HepG2 (cell line): ENCODE measurements around the gene NAGK. TPM values are rescaled to one million over a fixed set of nuclear protein-coding genes. Genes with fewer than 3 reads are reported as not detected.

Experiments used
- ATF6 ChIP-seq: sonication (generic); formaldehyde crosslinking; conservative IDR thresholded peaks from 2 replicates; pipeline ENCODE4 v1.4.0; 2020; ENCODE audit warnings: missing genetic modification reagents
- FOSL1 ChIP-seq: sonication (generic); formaldehyde crosslinking; IDR thresholded peaks from 2 replicates; pipeline ENCODE4 v1.9.0; 2021; ENCODE audit warnings: missing genetic modification reagents, borderline replicate concordance
- GABPA ChIP-seq, 2 experiments: IDR thresholded peaks; 2 replicates each; pipeline ENCODE4 v1.6.1; 2011 to 2016; ENCODE audit warnings: low read depth in 2 of 2, low read length in 1 of 2, missing biosample characterization in 1 of 2, missing genetic modification characterization in 1 of 2
- HNF1A ChIP-seq, 2 experiments: sonication (generic) in 1 of 2; formaldehyde crosslinking in 1 of 2; IDR thresholded peaks; 2 replicates each; pipeline versions ENCODE4 v1.4.0 to v1.6.1; 2016 to 2020; ENCODE audit warnings: borderline replicate concordance in 1 of 2, low read depth in 1 of 2, mild to moderate bottlenecking in 1 of 2, missing genetic modification reagents in 1 of 2
- HOXA9 ChIP-seq: sonication (generic); formaldehyde crosslinking; IDR thresholded peaks from 2 replicates; pipeline ENCODE4 v1.8.1; 2022; ENCODE audit warnings: missing genetic modification reagents, mild to moderate bottlenecking, moderate library complexity, borderline replicate concordance
- KDM1A ChIP-seq: IDR thresholded peaks from 2 replicates; pipeline ENCODE4 v1.6.1; 2016; ENCODE audit warnings: missing compliant biosample characterization
- KMT2B ChIP-seq: IDR thresholded peaks from 2 replicates; pipeline ENCODE4 v1.6.1; 2016; ENCODE audit warnings: missing genetic modification reagents, missing compliant biosample characterization
- RAD21 ChIP-seq: fragments of 450-650 bp; formaldehyde crosslinking; IDR thresholded peaks from 2 replicates; pipeline ENCODE4 v1.5.0; 2020; ENCODE audit warnings: mild to moderate bottlenecking
- SALL2 ChIP-seq: sonication (generic); formaldehyde crosslinking; IDR thresholded peaks from 2 replicates; pipeline ENCODE4 v1.8.1; 2023; ENCODE audit warnings: mild to moderate bottlenecking, missing genetic modification reagents, inconsistent platforms
- TFE3 ChIP-seq: IDR thresholded peaks from 2 replicates; pipeline ENCODE4 v1.6.1; 2016
- XBP1 ChIP-seq: sonication (generic); formaldehyde crosslinking; IDR thresholded peaks from 2 replicates; pipeline ENCODE4 v1.5.0; 2020; ENCODE audit warnings: missing genetic modification reagents
- ZNF205 ChIP-seq: IDR thresholded peaks from 2 replicates; pipeline ENCODE4 v1.6.1; 2018; ENCODE audit warnings: missing biosample characterization, missing genetic modification reagents
- ZNF3 ChIP-seq: IDR thresholded peaks from 2 replicates; pipeline ENCODE4 v1.7.0; 2017; ENCODE audit warnings: inconsistent platforms
- polyA plus RNA-seq, 8 experiments: library from polyadenylated mRNA; depleted of rRNA in 3 of 8; stranded (reverse) in 7 of 8; unstranded in 1 of 8; fragments of >200 nt; fragmentation: Illumina TruSeq in 4 of 8; extraction: Trizol in 4 of 8; gene quantifications; 2 replicates each; pipeline versions ENCODE4 v1.2.1 to v1.2.3, GENCODE V29; 2011 to 2016; ENCODE audit warnings: low read depth in 4 of 8, missing spikeins in 1 of 8, mixed read lengths in 1 of 8; ENCODE audit not compliant: insufficient read depth in 1 of 8
- total RNA-seq, 5 experiments: library from RNA; depleted of rRNA; stranded (reverse); fragments of >200 nt; fragmentation: Illumina TruSeq; extraction: Trizol; gene quantifications; 2 replicates each; pipeline ENCODE4 v1.2.3, GENCODE V29; 2016; ENCODE audit warnings: low read depth in 1 of 5
- TF ChIP-seq, protein P1 (sequence below): IDR thresholded peaks from 2 replicates; pipeline ENCODE4 v1.6.1; 2016; ENCODE audit warnings: low read depth, control low read depth
- TF ChIP-seq, protein P2 (sequence below): sonication (generic); formaldehyde crosslinking; IDR thresholded peaks from 2 replicates; pipeline ENCODE4 v1.4.0; 2020; ENCODE audit warnings: missing genetic modification reagents
- TF ChIP-seq, protein P3 (sequence below): sonication (generic); formaldehyde crosslinking; IDR thresholded peaks from 2 replicates; pipeline ENCODE4 v1.4.0; 2020; ENCODE audit warnings: mild to moderate bottlenecking, missing genetic modification reagents

Gene NAGK
- total and polyA plus RNA-seq, 2 of the 13 experiments (the other 11 are each of a cell fraction or from before 2014, with no cell fraction given) = 24.4 to 35.2 TPM

DNA sequence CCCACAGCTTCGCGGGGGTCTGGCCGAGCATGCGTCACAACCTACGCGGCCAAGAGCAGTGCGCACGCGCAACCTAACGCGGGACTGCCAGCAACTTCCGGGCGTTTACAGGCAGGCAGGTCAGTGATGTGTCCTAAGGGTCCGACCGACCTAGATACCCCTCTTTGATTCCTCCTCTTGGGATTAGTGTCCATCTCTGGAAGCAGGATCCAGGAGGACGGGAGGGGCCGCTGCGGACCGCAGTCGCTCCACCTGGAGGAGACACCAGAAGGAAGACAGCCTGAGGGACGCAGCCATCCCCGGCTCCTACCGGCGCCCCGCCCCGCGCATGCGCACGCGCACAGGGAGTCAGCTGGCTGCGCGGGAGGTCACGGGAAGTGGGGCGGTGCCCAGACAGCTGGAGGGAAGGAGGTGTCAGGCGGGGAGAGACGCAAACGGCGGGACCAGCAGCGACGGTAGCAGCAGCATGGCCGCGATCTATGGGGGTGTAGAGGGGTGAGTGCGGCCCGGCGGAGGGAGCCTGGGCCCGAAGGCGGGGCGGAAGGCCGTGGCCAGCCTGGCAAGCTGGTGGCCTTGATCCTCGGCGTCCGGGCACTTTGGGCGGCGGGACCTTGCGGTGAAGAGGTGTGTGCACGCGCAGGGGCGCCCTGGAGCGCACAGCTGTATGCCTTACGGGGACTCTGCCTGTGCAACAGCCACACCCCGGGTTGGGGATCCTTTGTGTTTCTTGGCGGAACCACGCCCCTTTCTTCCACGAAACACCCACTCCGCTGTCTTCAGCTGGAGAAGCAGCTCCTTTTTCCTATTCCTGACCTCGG is at the start of gene NAGK (continued):
- TF ChIP-seq ZNF3 (CRISPR knock-in tag) (no peak; the same call in 1 of the 2 replicates), HOXA9 (CRISPR knock-in tag) (peak; percentile 97), KMT2B (CRISPR knock-in tag) (peak; percentile 96), ZNF205 (CRISPR knock-in tag) (peak; percentile 77; the same call in 1 of the 2 replicates), FOSL1 (CRISPR knock-in tag) (peak; percentile 46; the same call in 1 of the 2 replicates), KDM1A (CRISPR knock-in tag) (peak; percentile 39; the same call in 1 of the 2 replicates), ATF6 (peak; percentile 96), XBP1 (CRISPR knock-in tag) (no peak; the same call in 1 of the 2 replicates), GABPA (IDR thresholded peaks at IDR 0.05; ENCODE audit: low read depth, low read length) (peak; percentile 44), GABPA (CRISPR knock-in tag; IDR thresholded peaks at IDR 0.05; ENCODE audit: low read depth) (peak; percentile 94), SALL2 (CRISPR knock-in tag) (peak; percentile 94; the same call in 1 of the 2 replicates), HNF1A (IDR thresholded peaks at IDR 0.05; ENCODE audit: low read depth) (no peak), HNF1A (CRISPR knock-in tag; IDR thresholded peaks at IDR 0.05; ENCODE audit: borderline replicate concordance) (peak; percentile 79; the same call in 1 of the 2 replicates), RAD21 (CRISPR knock-in tag) (no peak), TFE3 (CRISPR knock-in tag) (peak; percentile 96)
- TF ChIP-seq, protein P1, sequence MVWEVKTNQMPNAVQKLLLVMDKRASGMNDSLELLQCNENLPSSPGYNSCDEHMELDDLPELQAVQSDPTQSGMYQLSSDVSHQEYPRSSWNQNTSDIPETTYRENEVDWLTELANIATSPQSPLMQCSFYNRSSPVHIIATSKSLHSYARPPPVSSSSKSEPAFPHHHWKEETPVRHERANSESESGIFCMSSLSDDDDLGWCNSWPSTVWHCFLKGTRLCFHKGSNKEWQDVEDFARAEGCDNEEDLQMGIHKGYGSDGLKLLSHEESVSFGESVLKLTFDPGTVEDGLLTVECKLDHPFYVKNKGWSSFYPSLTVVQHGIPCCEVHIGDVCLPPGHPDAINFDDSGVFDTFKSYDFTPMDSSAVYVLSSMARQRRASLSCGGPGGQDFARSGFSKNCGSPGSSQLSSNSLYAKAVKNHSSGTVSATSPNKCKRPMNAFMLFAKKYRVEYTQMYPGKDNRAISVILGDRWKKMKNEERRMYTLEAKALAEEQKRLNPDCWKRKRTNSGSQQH = peak; percentile 92
- TF ChIP-seq, protein P2, sequence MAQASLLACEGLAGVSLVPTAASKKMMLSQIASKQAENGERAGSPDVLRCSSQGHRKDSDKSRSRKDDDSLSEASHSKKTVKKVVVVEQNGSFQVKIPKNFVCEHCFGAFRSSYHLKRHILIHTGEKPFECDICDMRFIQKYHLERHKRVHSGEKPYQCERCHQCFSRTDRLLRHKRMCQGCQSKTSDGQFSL (CRISPR knock-in tag) = peak; percentile 92
- TF ChIP-seq, protein P3, sequence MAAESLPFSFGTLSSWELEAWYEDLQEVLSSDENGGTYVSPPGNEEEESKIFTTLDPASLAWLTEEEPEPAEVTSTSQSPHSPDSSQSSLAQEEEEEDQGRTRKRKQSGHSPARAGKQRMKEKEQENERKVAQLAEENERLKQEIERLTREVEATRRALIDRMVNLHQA = no peak; the same call in 1 of the 2 replicates
